WI38 (cell line): ENCODE data around the gene PLAAT5.
A peak's percentile ranks its signal among the peaks of the same experiment; 100 is the strongest.

Experiments
- H3K4me3 ChIP-seq: 2 replicates; pipeline ENCODE4 v1.5.1; 2011; ENCODE audit warnings: low read depth, mild to moderate bottlenecking, control low read depth, low read length
- TF ChIP-seq, protein P1 (sequence below): IDR thresholded peaks from 2 replicates; pipeline ENCODE4 v1.5.1; 2012; ENCODE audit warnings: low read depth, mild to moderate bottlenecking, control low read depth, low read length

The PLAAT5 gene

DNA sequence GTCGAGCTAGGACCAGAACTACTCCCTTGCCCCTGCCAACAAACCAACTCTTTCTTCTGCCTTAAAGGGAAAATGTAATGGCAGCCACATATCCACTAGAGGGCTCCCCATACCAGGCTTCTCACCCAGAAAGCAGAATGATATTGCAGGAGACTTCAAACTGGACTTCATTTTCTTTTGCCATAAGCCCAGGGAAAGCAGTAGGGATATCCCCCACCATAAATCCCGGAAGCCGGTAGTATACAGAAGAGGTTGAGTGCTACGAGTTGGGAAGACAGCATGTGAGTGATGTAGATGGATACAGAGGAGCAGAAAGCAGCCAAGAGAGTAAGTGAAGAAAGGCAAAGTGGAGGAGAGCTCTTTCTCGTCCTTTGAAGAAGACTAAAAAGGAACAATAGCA, 12.1 kb downstream of the PLAAT5 start:
- TF ChIP-seq, protein P1, sequence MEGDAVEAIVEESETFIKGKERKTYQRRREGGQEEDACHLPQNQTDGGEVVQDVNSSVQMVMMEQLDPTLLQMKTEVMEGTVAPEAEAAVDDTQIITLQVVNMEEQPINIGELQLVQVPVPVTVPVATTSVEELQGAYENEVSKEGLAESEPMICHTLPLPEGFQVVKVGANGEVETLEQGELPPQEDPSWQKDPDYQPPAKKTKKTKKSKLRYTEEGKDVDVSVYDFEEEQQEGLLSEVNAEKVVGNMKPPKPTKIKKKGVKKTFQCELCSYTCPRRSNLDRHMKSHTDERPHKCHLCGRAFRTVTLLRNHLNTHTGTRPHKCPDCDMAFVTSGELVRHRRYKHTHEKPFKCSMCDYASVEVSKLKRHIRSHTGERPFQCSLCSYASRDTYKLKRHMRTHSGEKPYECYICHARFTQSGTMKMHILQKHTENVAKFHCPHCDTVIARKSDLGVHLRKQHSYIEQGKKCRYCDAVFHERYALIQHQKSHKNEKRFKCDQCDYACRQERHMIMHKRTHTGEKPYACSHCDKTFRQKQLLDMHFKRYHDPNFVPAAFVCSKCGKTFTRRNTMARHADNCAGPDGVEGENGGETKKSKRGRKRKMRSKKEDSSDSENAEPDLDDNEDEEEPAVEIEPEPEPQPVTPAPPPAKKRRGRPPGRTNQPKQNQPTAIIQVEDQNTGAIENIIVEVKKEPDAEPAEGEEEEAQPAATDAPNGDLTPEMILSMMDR, result peak; percentile 87
- H3K4me3 ChIP-seq, result no peak overlapping the region

GRCh38 chr11:63476618-63477017, 14.3 kb downstream of the PLAAT5 start:
- TF ChIP-seq, protein P1, result no peak
- H3K4me3 ChIP-seq, result no peak overlapping the region

GRCh38 chr11:63472372-63472771, 18.6 kb downstream of the PLAAT5 start:
- H3K4me3 ChIP-seq, result no peak overlapping the region
- TF ChIP-seq, protein P1, result no peak

- H3K4me3 ChIP-seq, result no peak overlapping the region
- TF ChIP-seq, protein P1, result no peak
These were observed 20.7 kb downstream of the PLAAT5 start for GRCh38 chr11:63470311-63470710.

- H3K4me3 ChIP-seq, result no peak overlapping the region
- TF ChIP-seq, protein P1, result no peak
These were observed 28.8 kb downstream of the PLAAT5 start for GRCh38 chr11:63462137-63462536.

DNA sequence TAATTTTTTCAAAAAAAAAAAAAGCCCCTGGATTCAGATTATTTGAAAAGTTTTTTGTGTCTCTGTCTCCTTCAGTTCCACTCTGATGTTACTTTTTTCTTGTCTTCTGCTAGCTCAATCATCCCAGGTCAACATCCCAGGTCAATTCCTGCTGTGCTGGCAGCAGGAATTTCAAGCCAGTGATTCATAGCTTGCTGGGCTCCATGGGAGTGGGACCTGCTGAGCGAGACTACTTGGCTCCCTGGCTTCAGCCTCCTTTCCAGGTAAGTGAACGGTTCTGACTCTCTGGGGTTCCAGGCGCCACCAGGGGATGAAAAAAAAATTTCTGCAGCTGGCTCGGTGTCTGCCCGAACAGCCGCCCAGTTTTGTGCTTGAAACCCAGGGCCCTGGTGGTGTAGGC, 31.4 kb downstream of the PLAAT5 start:
- no peak overlapping the region for H3K4me3 ChIP-seq
- TF ChIP-seq, protein P1, result no peak

- TF ChIP-seq, protein P1, result no peak
- no peak overlapping the region for H3K4me3 ChIP-seq
These were observed 42.3 kb downstream of the PLAAT5 start for GRCh38 chr11:63448646-63449045.
